ENCODE results near the gene B4GALT3. TPM values are rescaled to one million over a fixed set of nuclear protein-coding genes. Genes with fewer than 3 reads are reported as not detected.
A peak's percentile ranks its signal among the peaks of the same experiment; 100 is the strongest.

Gene B4GALT3
- total and polyA plus RNA-seq, 2 donors (not counting 1 experiment from before 2014, with no cell fraction given): 17.8 to 18.7 TPM

DNA sequence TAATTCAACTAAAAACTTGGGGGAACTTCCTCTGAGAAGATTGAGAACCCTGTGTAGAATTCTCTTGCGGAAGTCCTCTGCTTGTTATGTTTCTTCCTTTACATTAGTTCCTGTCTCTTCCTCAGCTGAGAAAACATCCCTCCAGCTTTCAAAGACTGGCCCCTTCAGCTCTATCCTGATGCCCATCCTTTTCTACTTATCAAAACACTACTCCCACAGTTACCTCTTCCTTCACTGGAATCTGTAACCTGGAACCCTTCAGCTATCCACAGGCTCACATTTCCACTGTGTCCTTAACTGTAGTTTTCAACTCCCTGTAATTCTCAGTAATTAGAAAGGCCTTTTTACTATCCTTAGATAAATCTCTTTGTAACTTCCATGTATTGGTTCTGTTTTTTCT, 38.9 kb downstream of the B4GALT3 start:
- Histone ChIP-seq H3K9me3 (ENCODE audit: control insufficient read depth, insufficient read depth, low read depth, low read length) (no peaks in the 10 kb centered on the region), H3K79me2 (ENCODE audit: control insufficient read depth, insufficient read depth, low read length) (peaks cover 15% of the 10 kb centered on the region), H3K9ac (ENCODE audit: insufficient read depth, low read length) (no peak overlapping the region), H3K27me3 (ENCODE audit: control insufficient read depth, insufficient read depth, low read length) (no peaks in the 10 kb centered on the region), H4K20me1 (ENCODE audit: control insufficient read depth, extremely low read depth, insufficient read depth, low read length) (no peaks in the 10 kb centered on the region), H3K4me1 (ENCODE audit: control insufficient read depth, extremely low read depth, insufficient read depth, low read length) (no peaks in the 10 kb centered on the region), H3K27ac (ENCODE audit: insufficient read depth, low read length) (no peak overlapping the region), H3K36me3 (ENCODE audit: control insufficient read depth, insufficient read depth, low read length) (no peaks in the 10 kb centered on the region), H3K4me3 (replicated peaks in 1 of 4; ENCODE audit: control extremely low read depth in 1 of 4, insufficient read depth in 1 of 4, low read depth in 3 of 4, low read length in 4 of 4) (no peak overlapping the region), H3K4me2 (ENCODE audit: extremely low read depth, insufficient read depth, low read length) (no peak overlapping the region), H2AFZ (ENCODE audit: low read length) (no peak overlapping the region)
- no peak for TF ChIP-seq EZH2 (IDR thresholded peaks at IDR 0.05; ENCODE audit: low read length, missing control alignments)
- TF ChIP-seq, protein P1, sequence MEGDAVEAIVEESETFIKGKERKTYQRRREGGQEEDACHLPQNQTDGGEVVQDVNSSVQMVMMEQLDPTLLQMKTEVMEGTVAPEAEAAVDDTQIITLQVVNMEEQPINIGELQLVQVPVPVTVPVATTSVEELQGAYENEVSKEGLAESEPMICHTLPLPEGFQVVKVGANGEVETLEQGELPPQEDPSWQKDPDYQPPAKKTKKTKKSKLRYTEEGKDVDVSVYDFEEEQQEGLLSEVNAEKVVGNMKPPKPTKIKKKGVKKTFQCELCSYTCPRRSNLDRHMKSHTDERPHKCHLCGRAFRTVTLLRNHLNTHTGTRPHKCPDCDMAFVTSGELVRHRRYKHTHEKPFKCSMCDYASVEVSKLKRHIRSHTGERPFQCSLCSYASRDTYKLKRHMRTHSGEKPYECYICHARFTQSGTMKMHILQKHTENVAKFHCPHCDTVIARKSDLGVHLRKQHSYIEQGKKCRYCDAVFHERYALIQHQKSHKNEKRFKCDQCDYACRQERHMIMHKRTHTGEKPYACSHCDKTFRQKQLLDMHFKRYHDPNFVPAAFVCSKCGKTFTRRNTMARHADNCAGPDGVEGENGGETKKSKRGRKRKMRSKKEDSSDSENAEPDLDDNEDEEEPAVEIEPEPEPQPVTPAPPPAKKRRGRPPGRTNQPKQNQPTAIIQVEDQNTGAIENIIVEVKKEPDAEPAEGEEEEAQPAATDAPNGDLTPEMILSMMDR (conservative IDR thresholded peaks at IDR 0.05 in 1 of 2, IDR thresholded peaks at IDR 0.05 in 1 of 2; ENCODE audit: low read depth in 1 of 2, low read length in 2 of 2): no peak
- DNase-seq (ENCODE audit: low read depth in 2 of 2): no peak

DNA sequence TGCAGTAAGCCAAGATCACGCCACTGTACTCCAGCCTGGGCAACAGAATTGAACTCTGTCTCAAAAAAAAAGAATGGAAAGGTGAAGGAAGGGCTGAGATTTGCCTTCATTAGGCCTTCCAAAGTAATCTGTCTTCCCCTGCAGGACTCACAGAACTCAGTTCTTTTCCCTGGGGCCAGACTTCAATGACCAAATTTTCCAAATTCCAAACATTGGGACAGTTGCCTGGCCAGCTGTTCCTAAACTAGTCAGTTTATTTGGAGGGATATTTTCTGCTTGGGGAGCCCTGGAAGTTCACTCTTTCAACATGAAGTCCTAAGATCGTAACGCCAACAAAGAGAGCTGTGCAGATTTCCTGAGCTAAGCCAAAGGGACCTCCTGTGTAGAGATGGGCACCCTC, 39.4 kb downstream of the B4GALT3 start:
- Histone ChIP-seq H3K36me3 (ENCODE audit: control insufficient read depth, insufficient read depth, low read length) (no peaks in the 10 kb centered on the region), H3K4me3 (replicated peaks in 1 of 4; ENCODE audit: control extremely low read depth in 1 of 4, insufficient read depth in 1 of 4, low read depth in 3 of 4, low read length in 4 of 4) (no peak overlapping the region), H3K27ac (ENCODE audit: insufficient read depth, low read length) (no peak overlapping the region), H3K79me2 (ENCODE audit: control insufficient read depth, insufficient read depth, low read length) (peaks cover 17% of the 10 kb centered on the region), H2AFZ (ENCODE audit: low read length) (no peak overlapping the region), H3K27me3 (ENCODE audit: control insufficient read depth, insufficient read depth, low read length) (no peaks in the 10 kb centered on the region), H3K9me3 (ENCODE audit: control insufficient read depth, insufficient read depth, low read depth, low read length) (no peaks in the 10 kb centered on the region), H3K4me1 (ENCODE audit: control insufficient read depth, extremely low read depth, insufficient read depth, low read length) (no peaks in the 10 kb centered on the region), H3K4me2 (ENCODE audit: extremely low read depth, insufficient read depth, low read length) (no peak overlapping the region), H4K20me1 (ENCODE audit: control insufficient read depth, extremely low read depth, insufficient read depth, low read length) (no peaks in the 10 kb centered on the region), H3K9ac (ENCODE audit: insufficient read depth, low read length) (no peak overlapping the region)
- DNase-seq (ENCODE audit: low read depth in 2 of 2): no peak
- TF ChIP-seq, protein P1 (conservative IDR thresholded peaks at IDR 0.05 in 1 of 2, IDR thresholded peaks at IDR 0.05 in 1 of 2; ENCODE audit: low read depth in 1 of 2, low read length in 2 of 2): no peak
- no peak for TF ChIP-seq EZH2 (IDR thresholded peaks at IDR 0.05; ENCODE audit: low read length, missing control alignments)

GRCh38 chr1:161133220-161133740, 44.0 kb downstream of the B4GALT3 start:
- peaks cover 9% of the 10 kb centered on the region for H3K36me3 ChIP-seq (ENCODE audit: control insufficient read depth, insufficient read depth, low read length)
- H2AFZ ChIP-seq (ENCODE audit: low read length): peak overlapping the region; percentile 90
- DNase-seq (ENCODE audit: low read depth in 2 of 2): no peak
- H3K27me3 ChIP-seq (ENCODE audit: control insufficient read depth, insufficient read depth, low read length): no peaks in the 10 kb centered on the region
- peaks cover 3% of the 10 kb centered on the region for H3K4me1 ChIP-seq (ENCODE audit: control insufficient read depth, extremely low read depth, insufficient read depth, low read length)
- no peaks in the 10 kb centered on the region for H4K20me1 ChIP-seq (ENCODE audit: control insufficient read depth, extremely low read depth, insufficient read depth, low read length)
- H3K9me3 ChIP-seq (ENCODE audit: control insufficient read depth, insufficient read depth, low read depth, low read length): no peaks in the 10 kb centered on the region
- peak overlapping the region; percentile 84 to 99 (median 94) for H3K4me3 ChIP-seq (replicated peaks in 1 of 4; ENCODE audit: control extremely low read depth in 1 of 4, insufficient read depth in 1 of 4, low read depth in 3 of 4, low read length in 4 of 4)
- peak overlapping the region; percentile 83 for H3K27ac ChIP-seq (ENCODE audit: insufficient read depth, low read length)
- H3K79me2 ChIP-seq (ENCODE audit: control insufficient read depth, insufficient read depth, low read length): peaks cover 45% of the 10 kb centered on the region
- TF ChIP-seq EZH2 (IDR thresholded peaks at IDR 0.05; ENCODE audit: low read length, missing control alignments): no peak
- TF ChIP-seq, protein P1 (conservative IDR thresholded peaks at IDR 0.05 in 1 of 2, IDR thresholded peaks at IDR 0.05 in 1 of 2; ENCODE audit: low read depth in 1 of 2, low read length in 2 of 2): no peak
- peak overlapping the region; percentile 96 for H3K9ac ChIP-seq (ENCODE audit: insufficient read depth, low read length)
- H3K4me2 ChIP-seq (ENCODE audit: extremely low read depth, insufficient read depth, low read length): peak overlapping the region; percentile 86

Data from fibroblast of lung (primary cell).